HCT116 (cell line): ENCODE results near the gene RABEPK. TPM values are rescaled to one million over a fixed set of nuclear protein-coding genes. Genes with fewer than 3 reads are reported as not detected.
"Not testable (repeated sequence)": the region's sequence is repeated elsewhere in the genome, so short reads cannot be mapped to it uniquely, and the experiment has no call there.

Experiments used
- ATAC-seq: fragments of 200-7000 bp; cut with Tn5 transposase; 2 replicates; pipeline ENCODE4 v1.9.1; 2020; ENCODE audit warnings: mild to moderate bottlenecking, moderate library complexity
- BruUV-seq: library from RNA; stranded (reverse); fragments of 400-500 nt; replicated peaks from 2 replicates; lab custom pipeline; 2021; lab: Mats Ljungman, UMichigan
- CTCF ChIA-PET: fragments of 300-600 bp; sonication (Branson Sonifier 250); formaldehyde crosslinking; loops from one replicate; lab custom pipeline; 2021; ENCODE audit warnings: antibody characterized with exemption; lab: Charles Lee
- POLR2A ChIA-PET: fragments of 300-600, 350-600 bp; sonication (Branson Sonifier 250); formaldehyde crosslinking; loops from one replicate; lab custom pipeline; 2021; ENCODE audit warnings: antibody characterized with exemption; lab: Charles Lee
- RAD21 ChIA-PET, 2 experiments: fragments of 300-600 bp; sonication (Branson Sonifier 250); formaldehyde crosslinking; loops; one replicate each; lab custom pipeline; 2023; ENCODE audit warnings: low total read pairs in 2 of 2; ENCODE audit not compliant: uncharacterized antibody in 2 of 2, unreplicated experiment in 2 of 2, low non-redundant PET in 1 of 2; lab: Charles Lee
- DNase-seq: peaks from one replicate; pipeline ENCODE4 v3.0.0-alpha.2; 2010; ENCODE audit warnings: low read depth, low spot score
- H2AFZ ChIP-seq: fragments of 200-600 bp; shearing (Covaris generic), sonication (generic); 2 replicates; pipeline ENCODE4 v1.6.1; 2017; ENCODE audit warnings: low read depth, mixed run types, mixed read lengths, antibody characterized with exemption, low read length; ENCODE audit not compliant: poor library complexity, severe bottlenecking
- H3K27ac ChIP-seq: 2 replicates; pipeline ENCODE4 v1.5.1; 2012; ENCODE audit warnings: low read depth, low read length
- H3K27me3 ChIP-seq: fragments of 200-600 bp; sonication (generic); 2 replicates; pipeline ENCODE4 v1.6.1; 2016; ENCODE audit warnings: mixed run types, low read length, mixed read lengths; ENCODE audit not compliant: insufficient read depth
- H3K36me3 ChIP-seq, 2 experiments: fragments of 200-500 bp in 1 of 2; fragments of 200-600 bp in 1 of 2; sonication (Bioruptor generic) in 1 of 2; sonication (generic) in 1 of 2; 2 replicates each; pipeline versions ENCODE4 v1.5.1 to v1.6.1; 2014 to 2016; ENCODE audit warnings: low read length in 2 of 2, inconsistent platforms in 1 of 2, mixed read lengths in 1 of 2, mixed run types in 1 of 2; ENCODE audit not compliant: insufficient read depth in 2 of 2, control insufficient read depth in 1 of 2
- H3K4me1 ChIP-seq, 2 experiments: fragments of 200-600 bp in 1 of 2; sonication (generic) in 1 of 2; 2 replicates each; pipeline versions ENCODE4 v1.5.1 to v1.6.1; 2012 to 2017; ENCODE audit warnings: low read length in 2 of 2, inconsistent platforms in 1 of 2, mild to moderate bottlenecking in 1 of 2, mixed read lengths in 1 of 2, mixed run types in 1 of 2, moderate library complexity in 1 of 2; ENCODE audit not compliant: insufficient read depth in 2 of 2, control insufficient read depth in 1 of 2
- H3K4me2 ChIP-seq: fragments of 200-600 bp; sonication (generic); 2 replicates; pipeline ENCODE4 v1.6.1; 2017; ENCODE audit warnings: mixed run types, low read length, mixed read lengths
- H3K4me3 ChIP-seq, 2 experiments: fragments of 200-600 bp in 1 of 2; sonication (generic) in 1 of 2; replicated peaks in 1 of 2; 2 replicates each; pipeline ENCODE4 v1.5.1; 2011 to 2016; ENCODE audit warnings: low read length in 2 of 2, control low read depth in 1 of 2, low read depth in 1 of 2, mild to moderate bottlenecking in 1 of 2, mixed read lengths in 1 of 2, mixed run types in 1 of 2
- H3K79me2 ChIP-seq: fragments of 200-600 bp; sonication (generic); 2 replicates; pipeline ENCODE4 v1.6.1; 2017; ENCODE audit warnings: mild to moderate bottlenecking, mixed run types, low read length, moderate library complexity, mixed read lengths; ENCODE audit not compliant: insufficient read depth
- H3K9ac ChIP-seq: fragments of 200-600 bp; sonication (generic); 2 replicates; pipeline ENCODE4 v1.6.1; 2016; ENCODE audit warnings: low read length, mixed read lengths
- H3K9me2 ChIP-seq: fragments of 200-600 bp; sonication (generic), shearing (Covaris generic); 2 replicates; pipeline ENCODE4 v1.6.1; 2017; ENCODE audit warnings: mixed run types, mild to moderate bottlenecking, moderate library complexity; ENCODE audit not compliant: insufficient read depth
- H3K9me3 ChIP-seq, 2 experiments: fragments of 200-500 bp in 1 of 2; fragments of 200-600 bp in 1 of 2; sonication (Bioruptor generic) in 1 of 2; sonication (generic) in 1 of 2; 2 replicates each; pipeline ENCODE4 v1.6.1; 2014 to 2017; ENCODE audit warnings: low read length in 2 of 2, mixed read lengths in 2 of 2, inconsistent platforms in 1 of 2, low read depth in 1 of 2, mild to moderate bottlenecking in 1 of 2, mixed run types in 1 of 2, moderate library complexity in 1 of 2; ENCODE audit not compliant: control insufficient read depth in 1 of 2, insufficient read depth in 1 of 2
- H4K20me1 ChIP-seq: fragments of 200-600 bp; sonication (generic), shearing (Covaris generic); 2 replicates; pipeline ENCODE4 v1.6.1; 2017; ENCODE audit warnings: mixed run types, mild to moderate bottlenecking, moderate library complexity; ENCODE audit not compliant: insufficient read depth
- CBX3 ChIP-seq: IDR thresholded peaks from 2 replicates; pipeline ENCODE4 v1.6.1; 2012; ENCODE audit warnings: low read depth
- CEBPB ChIP-seq: IDR thresholded peaks from 2 replicates; pipeline ENCODE4 v1.6.1; 2012; ENCODE audit warnings: low read depth
- EGR1 ChIP-seq: IDR thresholded peaks from 2 replicates; pipeline ENCODE4 v1.6.1; 2012; ENCODE audit warnings: low read depth
- ELF1 ChIP-seq: IDR thresholded peaks from 2 replicates; pipeline ENCODE4 v1.6.1; 2012; ENCODE audit warnings: low read depth, borderline replicate concordance
- EZH2 ChIP-seq: fragments of 200-600 bp; sonication (generic); IDR thresholded peaks from 2 replicates; pipeline ENCODE4 v1.6.1; 2017; ENCODE audit warnings: antibody characterized with exemption, mixed run types
- EZH2phosphoT487 ChIP-seq: fragments of 200-600 bp; IDR thresholded peaks from 2 replicates; pipeline ENCODE4 v1.6.1; 2018; ENCODE audit warnings: antibody characterized with exemption, borderline replicate concordance
- JUND ChIP-seq: IDR thresholded peaks from 2 replicates; pipeline ENCODE4 v1.6.1; 2012
- POLR2A ChIP-seq: IDR thresholded peaks from 2 replicates; pipeline ENCODE4 v1.7.0; 2011; ENCODE audit warnings: borderline replicate concordance; ENCODE audit not compliant: insufficient read depth, insufficient read length; ENCODE audit errors: extremely low read depth
- POLR2AphosphoS5 ChIP-seq: IDR thresholded peaks from 2 replicates; pipeline ENCODE4 v1.6.1; 2011; ENCODE audit warnings: mild to moderate bottlenecking, low read depth, low read length, moderate library complexity
- SIN3A ChIP-seq: IDR thresholded peaks from 2 replicates; pipeline ENCODE4 v1.6.1; 2012; ENCODE audit warnings: low read depth
- SRF ChIP-seq: IDR thresholded peaks from 2 replicates; pipeline ENCODE4 v1.6.1; 2012; ENCODE audit warnings: low read depth
- TCF7L2 ChIP-seq: IDR thresholded peaks from 2 replicates; pipeline ENCODE4 v1.7.0; 2011; ENCODE audit warnings: borderline replicate concordance, inconsistent platforms; ENCODE audit not compliant: insufficient read depth, insufficient read length; ENCODE audit errors: extremely low read depth
- YY1 ChIP-seq: IDR thresholded peaks from 2 replicates; pipeline ENCODE4 v1.6.1; 2011; ENCODE audit warnings: low read length, low read depth, moderate library complexity, mild to moderate bottlenecking; ENCODE audit not compliant: insufficient replicate concordance; ENCODE audit errors: extremely low read depth
- ZFX ChIP-seq: fragments of 450-650 bp; IDR thresholded peaks from 2 replicates; pipeline ENCODE4 v1.6.1; 2017
- ZNF274 ChIP-seq: fragments of 200-500 bp; sonication (Bioruptor generic); IDR thresholded peaks from 2 replicates; pipeline ENCODE4 v1.6.1; 2014; ENCODE audit warnings: mild to moderate bottlenecking, low read depth, low read length, inconsistent platforms
- intact Hi-C: fragments of 100-400 bp; cut with micrococcal nuclease; formaldehyde crosslinking; loops from 2 replicates; pipeline ENCODE4 v1.10.0; 2022
- total RNA-seq: library from RNA; stranded (reverse); gene quantifications from one replicate; pipeline ENCODE4 v1.2.1, GENCODE V29; 2021; ENCODE audit not compliant: unreplicated experiment
- TF ChIP-seq, protein P1 (sequence below): IDR thresholded peaks from 2 replicates; pipeline ENCODE4 v1.6.1; 2012
- TF ChIP-seq, protein P2 (sequence below): IDR thresholded peaks from 2 replicates; pipeline ENCODE4 v1.6.1; 2012
- TF ChIP-seq, protein P3 (sequence below): IDR thresholded peaks from 2 replicates; pipeline ENCODE4 v1.6.1; 2011; ENCODE audit warnings: mild to moderate bottlenecking, low read length, moderate library complexity; ENCODE audit not compliant: insufficient replicate concordance; ENCODE audit errors: extremely low read depth

Gene RABEPK
- total RNA-seq, 1 experiment from 2014 or later: 48.3 TPM

DNA sequence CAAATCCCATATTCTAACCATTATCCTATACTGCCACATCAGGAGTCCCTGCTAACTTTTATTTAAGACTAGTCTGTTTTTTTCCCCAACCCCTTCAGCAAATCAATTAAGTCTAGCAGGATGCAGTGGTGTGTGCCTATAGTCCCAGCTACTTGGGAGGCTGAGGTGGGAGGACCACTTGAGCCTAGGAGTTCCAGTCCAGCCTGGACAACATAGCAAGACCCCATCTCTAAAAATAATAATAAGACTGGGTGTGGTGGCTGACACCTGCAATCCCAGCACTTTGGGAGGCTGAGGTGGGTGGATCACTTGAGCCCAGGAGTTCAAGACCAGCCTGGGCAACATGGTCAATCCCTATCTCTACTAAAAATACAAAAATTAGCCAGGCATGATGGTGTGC is 24.5 kb downstream of the RABEPK start:
- H3K27ac ChIP-seq, DNase-seq, H3K9me2 ChIP-seq, H3K9ac ChIP-seq, H2AFZ ChIP-seq, CTCF ChIA-PET, H3K79me2 ChIP-seq, ATAC-seq, H3K27me3 ChIP-seq, RAD21 ChIA-PET, H3K4me2 ChIP-seq, H3K4me3 ChIP-seq, intact Hi-C loops, H3K4me1 ChIP-seq, BruUV-seq, H4K20me1 ChIP-seq, H3K9me3 ChIP-seq: not testable (repeated sequence)
- POLR2A ChIA-PET: interaction anchor here (1.4 kb wide), 1 partner anchor 17 kb away, joined by 4 read pairs; the partner anchor contains the start of gene HSPA5
- peaks cover 6 to 11% of the 10 kb centered on the region in 2 experiments; a peak in 2 of 4 replicates for H3K36me3 ChIP-seq

DNA sequence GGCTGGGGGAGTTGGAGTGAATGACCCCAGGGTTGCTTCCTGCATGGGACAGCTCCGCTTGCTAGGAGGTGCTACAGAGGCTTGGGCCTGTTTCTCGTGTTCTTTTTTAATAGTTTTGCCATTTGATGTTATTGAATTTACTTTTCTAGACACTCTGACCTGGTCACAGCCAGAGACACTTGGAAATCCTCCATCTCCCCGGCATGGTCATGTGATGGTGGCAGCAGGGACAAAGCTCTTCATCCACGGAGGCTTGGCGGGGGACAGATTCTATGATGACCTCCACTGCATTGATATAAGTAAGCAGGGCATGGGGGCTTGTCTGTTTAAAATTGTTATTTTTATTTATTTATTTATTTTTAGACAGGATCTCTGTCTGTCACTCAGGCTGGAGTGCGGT is 27.4 kb downstream of the RABEPK start:
- Histone ChIP-seq H3K79me2 (no peaks in the 10 kb centered on the region), H4K20me1 (no peaks in the 10 kb centered on the region), H3K9me2 (no peaks in the 10 kb centered on the region), H3K27ac (no peak overlapping the region), H3K4me1 (no peaks in the 10 kb centered on the region), H3K4me2 (no peak overlapping the region), H3K36me3 (peaks cover 4 to 6% of the 10 kb centered on the region in 2 experiments; a peak in 2 of 4 replicates), H2AFZ (no peak overlapping the region), H3K27me3 (no peaks in the 10 kb centered on the region), H3K9ac (no peak overlapping the region), H3K4me3 (no peak overlapping the region), H3K9me3 (no peaks in the 10 kb centered on the region)
- POLR2A ChIA-PET: interaction anchor here (2.0 to 2.2 kb wide), 2 partner anchors 14 kb away, joined by 8 to 10 read pairs; partner anchors contain the start of gene HSPA5
- no TSS peak for BruUV-seq
- RAD21 ChIA-PET: no interaction called here
- ATAC-seq (no peak), DNase-seq (no peak)
- CTCF ChIA-PET: no interaction called here
- TF ChIP-seq ZFX: no peak
- no peak for TF ChIP-seq TCF7L2
- TF ChIP-seq ELF1: no peak
- TF ChIP-seq YY1: no peak
- no peak for TF ChIP-seq CBX3
- TF ChIP-seq CEBPB: no peak
- TF ChIP-seq JUND: no peak
- no peak for TF ChIP-seq ZNF274
- TF ChIP-seq EZH2phosphoT487: no peak
- TF ChIP-seq, protein P1, sequence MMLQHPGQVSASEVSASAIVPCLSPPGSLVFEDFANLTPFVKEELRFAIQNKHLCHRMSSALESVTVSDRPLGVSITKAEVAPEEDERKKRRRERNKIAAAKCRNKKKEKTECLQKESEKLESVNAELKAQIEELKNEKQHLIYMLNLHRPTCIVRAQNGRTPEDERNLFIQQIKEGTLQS: no peak
- no peak for TF ChIP-seq SIN3A
- no peak for TF ChIP-seq POLR2A
- no peak for TF ChIP-seq EGR1
- TF ChIP-seq, protein P2, sequence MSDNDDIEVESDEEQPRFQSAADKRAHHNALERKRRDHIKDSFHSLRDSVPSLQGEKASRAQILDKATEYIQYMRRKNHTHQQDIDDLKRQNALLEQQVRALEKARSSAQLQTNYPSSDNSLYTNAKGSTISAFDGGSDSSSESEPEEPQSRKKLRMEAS: no peak
- TF ChIP-seq POLR2AphosphoS5: no peak
- TF ChIP-seq, protein P3, sequence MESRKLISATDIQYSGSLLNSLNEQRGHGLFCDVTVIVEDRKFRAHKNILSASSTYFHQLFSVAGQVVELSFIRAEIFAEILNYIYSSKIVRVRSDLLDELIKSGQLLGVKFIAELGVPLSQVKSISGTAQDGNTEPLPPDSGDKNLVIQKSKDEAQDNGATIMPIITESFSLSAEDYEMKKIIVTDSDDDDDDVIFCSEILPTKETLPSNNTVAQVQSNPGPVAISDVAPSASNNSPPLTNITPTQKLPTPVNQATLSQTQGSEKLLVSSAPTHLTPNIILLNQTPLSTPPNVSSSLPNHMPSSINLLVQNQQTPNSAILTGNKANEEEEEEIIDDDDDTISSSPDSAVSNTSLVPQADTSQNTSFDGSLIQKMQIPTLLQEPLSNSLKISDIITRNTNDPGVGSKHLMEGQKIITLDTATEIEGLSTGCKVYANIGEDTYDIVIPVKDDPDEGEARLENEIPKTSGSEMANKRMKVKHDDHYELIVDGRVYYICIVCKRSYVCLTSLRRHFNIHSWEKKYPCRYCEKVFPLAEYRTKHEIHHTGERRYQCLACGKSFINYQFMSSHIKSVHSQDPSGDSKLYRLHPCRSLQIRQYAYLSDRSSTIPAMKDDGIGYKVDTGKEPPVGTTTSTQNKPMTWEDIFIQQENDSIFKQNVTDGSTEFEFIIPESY: no peak
- no peak for TF ChIP-seq SRF
- TF ChIP-seq EZH2: no peak
- intact Hi-C loops: no loop called here
